HepG2 (cell line): Measurements from ENCODE around the gene TAT. TPM values are rescaled to one million over a fixed set of nuclear protein-coding genes. Genes with fewer than 3 reads are reported as not detected.

Experiments used
- BRD4 ChIP-seq: sonication (generic); formaldehyde crosslinking; IDR thresholded peaks from 2 replicates; pipeline ENCODE4 v1.4.0; 2020; ENCODE audit warnings: missing genetic modification reagents
- FOSL2 ChIP-seq: sonication (generic); formaldehyde crosslinking; IDR thresholded peaks from 2 replicates; pipeline ENCODE4 v1.4.0; 2020; ENCODE audit warnings: missing genetic modification reagents
- NFE2 ChIP-seq: sonication (generic); formaldehyde crosslinking; IDR thresholded peaks from 2 replicates; pipeline ENCODE4 v1.4.0; 2020; ENCODE audit warnings: missing genetic modification reagents
- SP140L ChIP-seq: sonication (generic); formaldehyde crosslinking; IDR thresholded peaks from 2 replicates; pipeline ENCODE4 v1.4.0; 2020; ENCODE audit warnings: missing genetic modification reagents, borderline replicate concordance
- ZFP36L1 ChIP-seq: sonication (generic); formaldehyde crosslinking; IDR thresholded peaks from 2 replicates; pipeline ENCODE4 v1.8.0; 2022; ENCODE audit warnings: mild to moderate bottlenecking, missing genetic modification reagents, moderate library complexity
- ZKSCAN5 ChIP-seq: sonication (generic); formaldehyde crosslinking; IDR thresholded peaks from 2 replicates; pipeline ENCODE4 v1.5.1; 2020; ENCODE audit warnings: mild to moderate bottlenecking, missing genetic modification reagents
- ZNF121 ChIP-seq: sonication (generic); formaldehyde crosslinking; IDR thresholded peaks from 2 replicates; pipeline ENCODE4 v1.5.0; 2020; ENCODE audit warnings: mild to moderate bottlenecking, missing genetic modification reagents
- ZNF552 ChIP-seq: sonication (generic); formaldehyde crosslinking; IDR thresholded peaks from 2 replicates; pipeline ENCODE4 v1.9.0; 2022; ENCODE audit warnings: missing genetic modification reagents, mild to moderate bottlenecking, borderline replicate concordance
- ZNF564 ChIP-seq: sonication (generic); formaldehyde crosslinking; IDR thresholded peaks from 2 replicates; pipeline ENCODE4 v1.8.1; 2023; ENCODE audit warnings: mild to moderate bottlenecking, missing genetic modification reagents
- ZNF577 ChIP-seq: sonication (generic); formaldehyde crosslinking; IDR thresholded peaks from 2 replicates; pipeline ENCODE4 v1.4.0; 2020; ENCODE audit warnings: mild to moderate bottlenecking, low read depth, missing genetic modification reagents, borderline replicate concordance
- polyA plus RNA-seq, 8 experiments: library from polyadenylated mRNA; depleted of rRNA in 3 of 8; stranded (reverse) in 7 of 8; unstranded in 1 of 8; fragments of >200 nt; fragmentation: Illumina TruSeq in 4 of 8; extraction: Trizol in 4 of 8; gene quantifications; 2 replicates each; pipeline versions ENCODE4 v1.2.1 to v1.2.3, GENCODE V29; 2011 to 2016; ENCODE audit warnings: low read depth in 4 of 8, missing spikeins in 1 of 8, mixed read lengths in 1 of 8; ENCODE audit not compliant: insufficient read depth in 1 of 8
- total RNA-seq, 5 experiments: library from RNA; depleted of rRNA; stranded (reverse); fragments of >200 nt; fragmentation: Illumina TruSeq; extraction: Trizol; gene quantifications; 2 replicates each; pipeline ENCODE4 v1.2.3, GENCODE V29; 2016; ENCODE audit warnings: low read depth in 1 of 5
- TF ChIP-seq, protein P1 (sequence below): sonication (generic); formaldehyde crosslinking; IDR thresholded peaks from 2 replicates; pipeline ENCODE4 v1.4.0; 2020; ENCODE audit warnings: mild to moderate bottlenecking, missing genetic modification reagents
- TF ChIP-seq, protein P2 (sequence below): sonication (generic); formaldehyde crosslinking; conservative IDR thresholded peaks from 2 replicates; pipeline ENCODE4 v1.4.0; 2020; ENCODE audit warnings: missing genetic modification reagents
- TF ChIP-seq, protein P3 (sequence below): IDR thresholded peaks from 2 replicates; pipeline ENCODE4 v1.6.1; 2012; ENCODE audit warnings: low read length, improper control_type of control experiment
- TF ChIP-seq, protein P4 (sequence below): IDR thresholded peaks from 2 replicates; pipeline ENCODE4 v1.6.1; 2016; ENCODE audit warnings: missing genetic modification reagents, missing compliant biosample characterization
- TF ChIP-seq, protein P5 (sequence below): sonication (generic); formaldehyde crosslinking; IDR thresholded peaks from 2 replicates; pipeline ENCODE4 v1.9.0; 2021; ENCODE audit warnings: missing genetic modification reagents, borderline replicate concordance

Gene TAT
- total and polyA plus RNA-seq, 2 of the 13 experiments (the other 11 are each of a cell fraction or from before 2014, with no cell fraction given), result 1.6 to 5.8 TPM

DNA sequence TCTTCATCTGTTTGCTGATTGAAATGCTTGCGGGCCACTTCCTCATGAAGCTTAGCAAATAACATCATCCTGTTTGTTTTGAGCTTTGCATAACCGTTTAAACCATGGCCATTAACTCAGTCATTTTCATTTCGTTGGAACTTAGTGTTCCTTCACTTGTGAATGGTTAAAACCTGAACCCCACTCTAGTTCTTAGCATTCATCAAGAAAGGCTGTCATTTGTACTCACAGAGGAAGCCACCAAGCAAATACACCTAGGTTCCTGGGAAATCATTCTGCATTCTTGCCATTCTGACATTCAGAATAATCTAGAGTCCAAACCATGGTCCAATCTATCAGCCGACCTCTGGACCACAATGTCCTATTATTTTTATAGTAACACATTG, 8.4 kb upstream of the TAT start (continued):
- TF ChIP-seq SP140L (CRISPR knock-in tag) (no peak), ZNF564 (no peak), BRD4 (CRISPR knock-in tag) (no peak), ZFP36L1 (CRISPR knock-in tag) (no peak), ZNF552 (no peak), ZNF121 (CRISPR knock-in tag) (no peak), FOSL2 (peak; percentile 55; the same call in 1 of the 2 replicates), NFE2 (CRISPR knock-in tag) (no peak), ZKSCAN5 (no peak), ZNF577 (CRISPR knock-in tag) (no peak)
- TF ChIP-seq, protein P1, sequence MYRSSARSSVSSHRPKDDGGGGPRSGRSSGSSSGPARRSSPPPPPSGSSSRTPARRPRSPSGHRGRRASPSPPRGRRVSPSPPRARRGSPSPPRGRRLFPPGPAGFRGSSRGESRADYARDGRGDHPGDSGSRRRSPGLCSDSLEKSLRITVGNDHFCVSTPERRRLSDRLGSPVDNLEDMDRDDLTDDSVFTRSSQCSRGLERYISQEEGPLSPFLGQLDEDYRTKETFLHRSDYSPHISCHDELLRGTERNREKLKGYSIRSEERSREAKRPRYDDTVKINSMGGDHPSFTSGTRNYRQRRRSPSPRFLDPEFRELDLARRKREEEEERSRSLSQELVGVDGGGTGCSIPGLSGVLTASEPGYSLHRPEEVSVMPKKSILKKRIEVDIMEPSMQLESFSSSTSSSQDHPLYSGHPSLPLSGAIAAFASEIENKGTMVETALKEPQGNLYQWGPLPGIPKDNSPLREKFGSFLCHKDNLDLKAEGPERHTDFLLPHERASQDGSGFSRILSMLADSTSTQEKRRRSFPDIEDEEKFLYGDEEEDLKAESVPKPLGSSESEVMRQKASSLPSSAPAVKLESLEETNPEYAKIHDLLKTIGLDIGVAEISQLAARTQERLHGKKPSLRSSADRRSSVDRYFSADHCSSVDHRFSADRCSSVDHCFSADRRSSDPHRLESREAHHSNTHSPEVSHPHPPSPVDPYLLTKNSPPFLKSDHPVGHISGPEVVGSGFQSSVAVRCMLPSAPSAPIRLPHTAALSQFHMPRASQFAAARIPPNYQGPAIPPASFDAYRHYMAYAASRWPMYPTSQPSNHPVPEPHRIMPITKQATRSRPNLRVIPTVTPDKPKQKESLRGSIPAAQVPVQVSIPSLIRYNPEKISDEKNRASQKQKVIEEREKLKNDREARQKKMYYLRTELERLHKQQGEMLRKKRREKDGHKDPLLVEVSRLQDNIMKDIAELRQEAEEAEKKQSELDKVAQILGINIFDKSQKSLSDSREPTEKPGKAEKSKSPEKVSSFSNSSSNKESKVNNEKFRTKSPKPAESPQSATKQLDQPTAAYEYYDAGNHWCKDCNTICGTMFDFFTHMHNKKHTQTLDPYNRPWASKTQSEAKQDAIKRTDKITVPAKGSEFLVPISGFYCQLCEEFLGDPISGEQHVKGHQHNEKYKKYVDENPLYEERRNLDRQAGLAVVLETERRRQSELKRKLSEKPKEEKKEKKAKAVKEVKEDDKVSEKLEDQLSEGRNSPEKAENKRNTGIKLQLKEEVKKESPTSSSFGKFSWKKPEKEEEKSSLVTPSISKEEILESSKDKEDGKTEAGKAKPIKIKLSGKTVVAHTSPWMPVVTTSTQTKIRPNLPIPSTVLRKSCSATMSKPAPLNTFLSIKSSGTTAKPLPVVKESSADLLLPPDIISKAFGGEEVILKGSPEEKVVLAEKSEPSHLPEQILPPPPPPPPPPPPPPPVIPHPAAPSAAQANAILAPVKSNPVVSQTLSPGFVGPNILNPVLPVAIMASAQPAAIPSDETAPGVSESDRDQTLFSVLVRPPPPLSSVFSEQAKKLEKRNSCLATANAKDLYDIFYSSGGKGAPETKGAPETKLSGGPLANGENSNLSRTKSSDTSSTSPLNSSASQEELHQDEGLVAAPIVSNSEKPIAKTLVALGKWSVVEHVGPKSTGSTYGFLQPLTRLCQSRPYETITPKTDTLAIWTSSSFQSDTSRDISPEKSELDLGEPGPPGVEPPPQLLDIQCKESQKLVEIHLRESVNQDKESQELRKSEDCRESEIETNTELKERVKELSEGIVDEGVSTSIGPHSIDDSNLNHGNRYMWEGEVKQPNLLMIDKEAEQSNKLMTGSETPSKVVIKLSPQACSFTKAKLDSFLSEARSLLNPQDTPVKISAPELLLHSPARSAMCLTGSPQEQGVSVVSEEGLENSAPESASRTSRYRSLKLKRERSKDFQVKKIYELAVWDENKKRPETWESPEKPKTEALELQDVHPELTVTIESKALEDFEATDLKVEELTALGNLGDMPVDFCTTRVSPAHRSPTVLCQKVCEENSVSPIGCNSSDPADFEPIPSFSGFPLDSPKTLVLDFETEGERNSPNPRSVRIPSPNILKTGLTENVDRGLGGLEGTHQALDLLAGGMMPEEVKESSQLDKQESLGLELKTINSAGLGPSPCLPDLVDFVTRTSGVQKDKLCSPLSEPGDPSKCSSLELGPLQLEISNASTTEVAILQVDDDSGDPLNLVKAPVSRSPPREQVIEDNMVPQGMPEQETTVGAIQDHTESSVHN (CRISPR knock-in tag), result no peak
- TF ChIP-seq, protein P2, sequence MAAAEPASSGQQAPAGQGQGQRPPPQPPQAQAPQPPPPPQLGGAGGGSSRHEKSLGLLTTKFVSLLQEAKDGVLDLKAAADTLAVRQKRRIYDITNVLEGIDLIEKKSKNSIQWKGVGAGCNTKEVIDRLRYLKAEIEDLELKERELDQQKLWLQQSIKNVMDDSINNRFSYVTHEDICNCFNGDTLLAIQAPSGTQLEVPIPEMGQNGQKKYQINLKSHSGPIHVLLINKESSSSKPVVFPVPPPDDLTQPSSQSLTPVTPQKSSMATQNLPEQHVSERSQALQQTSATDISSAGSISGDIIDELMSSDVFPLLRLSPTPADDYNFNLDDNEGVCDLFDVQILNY (CRISPR knock-in tag), result no peak
- TF ChIP-seq, protein P3, sequence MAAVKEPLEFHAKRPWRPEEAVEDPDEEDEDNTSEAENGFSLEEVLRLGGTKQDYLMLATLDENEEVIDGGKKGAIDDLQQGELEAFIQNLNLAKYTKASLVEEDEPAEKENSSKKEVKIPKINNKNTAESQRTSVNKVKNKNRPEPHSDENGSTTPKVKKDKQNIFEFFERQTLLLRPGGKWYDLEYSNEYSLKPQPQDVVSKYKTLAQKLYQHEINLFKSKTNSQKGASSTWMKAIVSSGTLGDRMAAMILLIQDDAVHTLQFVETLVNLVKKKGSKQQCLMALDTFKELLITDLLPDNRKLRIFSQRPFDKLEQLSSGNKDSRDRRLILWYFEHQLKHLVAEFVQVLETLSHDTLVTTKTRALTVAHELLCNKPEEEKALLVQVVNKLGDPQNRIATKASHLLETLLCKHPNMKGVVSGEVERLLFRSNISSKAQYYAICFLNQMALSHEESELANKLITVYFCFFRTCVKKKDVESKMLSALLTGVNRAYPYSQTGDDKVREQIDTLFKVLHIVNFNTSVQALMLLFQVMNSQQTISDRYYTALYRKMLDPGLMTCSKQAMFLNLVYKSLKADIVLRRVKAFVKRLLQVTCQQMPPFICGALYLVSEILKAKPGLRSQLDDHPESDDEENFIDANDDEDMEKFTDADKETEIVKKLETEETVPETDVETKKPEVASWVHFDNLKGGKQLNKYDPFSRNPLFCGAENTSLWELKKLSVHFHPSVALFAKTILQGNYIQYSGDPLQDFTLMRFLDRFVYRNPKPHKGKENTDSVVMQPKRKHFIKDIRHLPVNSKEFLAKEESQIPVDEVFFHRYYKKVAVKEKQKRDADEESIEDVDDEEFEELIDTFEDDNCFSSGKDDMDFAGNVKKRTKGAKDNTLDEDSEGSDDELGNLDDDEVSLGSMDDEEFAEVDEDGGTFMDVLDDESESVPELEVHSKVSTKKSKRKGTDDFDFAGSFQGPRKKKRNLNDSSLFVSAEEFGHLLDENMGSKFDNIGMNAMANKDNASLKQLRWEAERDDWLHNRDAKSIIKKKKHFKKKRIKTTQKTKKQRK, result no peak
- TF ChIP-seq, protein P4, sequence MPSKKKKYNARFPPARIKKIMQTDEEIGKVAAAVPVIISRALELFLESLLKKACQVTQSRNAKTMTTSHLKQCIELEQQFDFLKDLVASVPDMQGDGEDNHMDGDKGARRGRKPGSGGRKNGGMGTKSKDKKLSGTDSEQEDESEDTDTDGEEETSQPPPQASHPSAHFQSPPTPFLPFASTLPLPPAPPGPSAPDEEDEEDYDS (CRISPR knock-in tag), result peak; percentile 44
- TF ChIP-seq, protein P5, sequence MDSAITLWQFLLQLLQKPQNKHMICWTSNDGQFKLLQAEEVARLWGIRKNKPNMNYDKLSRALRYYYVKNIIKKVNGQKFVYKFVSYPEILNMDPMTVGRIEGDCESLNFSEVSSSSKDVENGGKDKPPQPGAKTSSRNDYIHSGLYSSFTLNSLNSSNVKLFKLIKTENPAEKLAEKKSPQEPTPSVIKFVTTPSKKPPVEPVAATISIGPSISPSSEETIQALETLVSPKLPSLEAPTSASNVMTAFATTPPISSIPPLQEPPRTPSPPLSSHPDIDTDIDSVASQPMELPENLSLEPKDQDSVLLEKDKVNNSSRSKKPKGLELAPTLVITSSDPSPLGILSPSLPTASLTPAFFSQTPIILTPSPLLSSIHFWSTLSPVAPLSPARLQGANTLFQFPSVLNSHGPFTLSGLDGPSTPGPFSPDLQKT (CRISPR knock-in tag), result no peak
